Parathyroid adenoma (tissue), 2 donors: ENCODE measurements around the gene FAM98C.

Experiments used
- H2AFZ ChIP-seq: fragments of 300-600 bp; sonication (generic); one replicate; pipeline ENCODE4 v1.7.0; 2017; ENCODE audit warnings: antibody characterized with exemption, mild to moderate bottlenecking
- H3K27ac ChIP-seq: fragments of 300-600 bp; sonication (generic); one replicate; pipeline ENCODE4 v1.7.0; 2017
- H3K27me3 ChIP-seq: fragments of 300-600 bp; sonication (generic); one replicate; pipeline ENCODE4 v1.7.0; 2017; ENCODE audit warnings: low read length; ENCODE audit not compliant: control insufficient read depth, insufficient read depth
- H3K36me3 ChIP-seq: fragments of 300-600 bp; sonication (generic); one replicate; pipeline ENCODE4 v1.7.0; 2017; ENCODE audit warnings: low read length; ENCODE audit not compliant: control insufficient read depth, insufficient read depth
- H3K4me1 ChIP-seq: fragments of 300-600 bp; sonication (generic); one replicate; pipeline ENCODE4 v1.7.0; 2017; ENCODE audit warnings: control low read depth
- H3K4me2 ChIP-seq: fragments of 300-600 bp; sonication (generic); one replicate; pipeline ENCODE4 v1.7.0; 2017; ENCODE audit warnings: low read length
- H3K4me3 ChIP-seq: fragments of 300-600 bp; sonication (generic); one replicate; pipeline ENCODE4 v1.7.0; 2017; ENCODE audit warnings: low read depth, low read length
- H3K79me2 ChIP-seq: fragments of 300-600 bp; sonication (generic); one replicate; pipeline ENCODE4 v1.7.0; 2017; ENCODE audit warnings: control low read depth
- H3K9ac ChIP-seq: fragments of 300-600 bp; sonication (generic); one replicate; pipeline ENCODE4 v1.7.0; 2017; ENCODE audit warnings: mild to moderate bottlenecking
- H3K9me3 ChIP-seq: fragments of 300-600 bp; sonication (generic); one replicate; pipeline ENCODE4 v1.7.0; 2017; ENCODE audit warnings: low read length; ENCODE audit not compliant: control insufficient read depth
- CTCF ChIP-seq: fragments of 300-600 bp; sonication (generic); IDR thresholded peaks from one replicate; pipeline ENCODE4 v1.7.0; 2017; ENCODE audit warnings: antibody characterized with exemption, mild to moderate bottlenecking
- donor health status: primary hyperparathyroidism.

Gene FAM98C

GRCh38 chr19:38451036-38451435, 48.1 kb downstream of the FAM98C start:
- no peaks in the 10 kb centered on the region for H3K4me1 ChIP-seq
- H3K27me3 ChIP-seq: no peaks in the 10 kb centered on the region
- no peak overlapping the region for H3K4me3 ChIP-seq
- H3K79me2 ChIP-seq: no peaks in the 10 kb centered on the region
- H3K9me3 ChIP-seq: no peaks in the 10 kb centered on the region
- no peak overlapping the region for H3K4me2 ChIP-seq
- H3K9ac ChIP-seq: no peak overlapping the region
- H3K27ac ChIP-seq: no peak overlapping the region
- H2AFZ ChIP-seq: no peak overlapping the region
- no peak for TF ChIP-seq CTCF
- H3K36me3 ChIP-seq: no peaks in the 10 kb centered on the region

- no peaks in the 10 kb centered on the region for H3K27me3 ChIP-seq
- no peaks in the 10 kb centered on the region for H3K79me2 ChIP-seq
- H3K4me1 ChIP-seq: no peaks in the 10 kb centered on the region
- no peak overlapping the region for H2AFZ ChIP-seq
- no peaks in the 10 kb centered on the region for H3K9me3 ChIP-seq
- no peaks in the 10 kb centered on the region for H3K36me3 ChIP-seq
- H3K4me2 ChIP-seq: no peak overlapping the region
- H3K27ac ChIP-seq: no peak overlapping the region
- H3K9ac ChIP-seq: no peak overlapping the region
- H3K4me3 ChIP-seq: no peak overlapping the region
- no peak for TF ChIP-seq CTCF
Observed at GRCh38 chr19:38451629-38452028, 48.7 kb downstream of the FAM98C start.

- H3K4me3 ChIP-seq: no peak overlapping the region
- no peaks in the 10 kb centered on the region for H3K36me3 ChIP-seq
- no peaks in the 10 kb centered on the region for H3K79me2 ChIP-seq
- H3K27me3 ChIP-seq: no peaks in the 10 kb centered on the region
- H3K4me1 ChIP-seq: no peaks in the 10 kb centered on the region
- no peak for TF ChIP-seq CTCF
- no peak overlapping the region for H3K9ac ChIP-seq
- H3K27ac ChIP-seq: no peak overlapping the region
- H3K9me3 ChIP-seq: no peaks in the 10 kb centered on the region
- no peak overlapping the region for H2AFZ ChIP-seq
- H3K4me2 ChIP-seq: no peak overlapping the region
Observed at GRCh38 chr19:38452430-38453366, 49.8 kb downstream of the FAM98C start.

- Histone ChIP-seq H3K27ac (no peak overlapping the region), H3K36me3 (no peaks in the 10 kb centered on the region), H3K4me1 (no peaks in the 10 kb centered on the region), H3K4me3 (no peak overlapping the region), H3K9ac (no peak overlapping the region), H3K79me2 (no peaks in the 10 kb centered on the region), H3K27me3 (no peaks in the 10 kb centered on the region), H3K4me2 (no peak overlapping the region), H3K9me3 (no peaks in the 10 kb centered on the region), H2AFZ (no peak overlapping the region)
- TF ChIP-seq CTCF: no peak
Observed at GRCh38 chr19:38453596-38453995, 50.7 kb downstream of the FAM98C start.

- no peak for TF ChIP-seq CTCF
- no peaks in the 10 kb centered on the region for H3K79me2 ChIP-seq
- H3K4me3 ChIP-seq: no peak overlapping the region
- H3K4me2 ChIP-seq: no peak overlapping the region
- H3K9ac ChIP-seq: no peak overlapping the region
- H3K36me3 ChIP-seq: no peaks in the 10 kb centered on the region
- H3K4me1 ChIP-seq: no peaks in the 10 kb centered on the region
- H2AFZ ChIP-seq: no peak overlapping the region
- H3K27me3 ChIP-seq: no peaks in the 10 kb centered on the region
- no peak overlapping the region for H3K27ac ChIP-seq
- no peaks in the 10 kb centered on the region for H3K9me3 ChIP-seq
Observed at GRCh38 chr19:38455031-38455430, 52.1 kb downstream of the FAM98C start.
